Measurements from ENCODE around the gene CDCA5. TPM values are rescaled to one million over a fixed set of nuclear protein-coding genes. Genes with fewer than 3 reads are reported as not detected.

Gene CDCA5
- total RNA-seq, 1 experiment from 2014 or later = 94.8 TPM

DNA sequence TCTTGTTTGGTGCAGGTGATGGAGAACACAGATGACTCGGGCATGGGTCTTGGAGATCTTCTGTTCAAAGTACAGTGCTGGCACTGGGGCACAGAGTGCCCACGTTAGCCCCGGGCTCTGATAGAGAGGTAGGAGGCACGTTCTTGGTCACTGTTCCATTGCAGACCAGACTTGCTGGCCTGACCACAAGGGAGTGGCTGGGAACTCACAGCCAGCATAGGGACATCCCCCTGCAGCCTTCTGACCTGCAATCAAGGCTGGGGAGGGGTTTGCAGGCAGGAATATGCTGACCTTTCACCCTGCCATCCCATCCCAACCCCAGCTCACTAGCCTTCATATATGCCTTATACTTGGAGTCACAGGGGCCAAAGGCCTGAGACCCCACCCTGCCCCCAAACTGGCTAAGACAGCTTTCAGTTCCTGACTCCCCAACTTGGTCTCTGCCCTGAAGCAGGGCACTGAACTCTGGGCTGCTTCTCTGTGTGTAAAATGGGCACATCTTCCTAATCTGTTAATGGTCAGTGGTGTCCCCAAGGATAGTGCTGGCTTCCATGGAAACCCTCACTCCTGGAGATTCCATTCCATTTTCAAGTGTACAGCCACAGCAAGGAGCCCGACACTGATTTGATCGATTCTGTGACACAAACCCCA is 42.9 kb upstream of the CDCA5 start:
- no peaks in the 10 kb centered on the region for H3K9me3 ChIP-seq (ENCODE audit: control insufficient read depth, low read depth, low read length)
- no peak overlapping the region for H2BK20ac ChIP-seq (ENCODE audit: low read depth, low read length, poor library complexity, severe bottlenecking)
- H3K23ac ChIP-seq (ENCODE audit: insufficient read length, low read depth, low read length) = no peak overlapping the region
- TF ChIP-seq, protein P1, sequence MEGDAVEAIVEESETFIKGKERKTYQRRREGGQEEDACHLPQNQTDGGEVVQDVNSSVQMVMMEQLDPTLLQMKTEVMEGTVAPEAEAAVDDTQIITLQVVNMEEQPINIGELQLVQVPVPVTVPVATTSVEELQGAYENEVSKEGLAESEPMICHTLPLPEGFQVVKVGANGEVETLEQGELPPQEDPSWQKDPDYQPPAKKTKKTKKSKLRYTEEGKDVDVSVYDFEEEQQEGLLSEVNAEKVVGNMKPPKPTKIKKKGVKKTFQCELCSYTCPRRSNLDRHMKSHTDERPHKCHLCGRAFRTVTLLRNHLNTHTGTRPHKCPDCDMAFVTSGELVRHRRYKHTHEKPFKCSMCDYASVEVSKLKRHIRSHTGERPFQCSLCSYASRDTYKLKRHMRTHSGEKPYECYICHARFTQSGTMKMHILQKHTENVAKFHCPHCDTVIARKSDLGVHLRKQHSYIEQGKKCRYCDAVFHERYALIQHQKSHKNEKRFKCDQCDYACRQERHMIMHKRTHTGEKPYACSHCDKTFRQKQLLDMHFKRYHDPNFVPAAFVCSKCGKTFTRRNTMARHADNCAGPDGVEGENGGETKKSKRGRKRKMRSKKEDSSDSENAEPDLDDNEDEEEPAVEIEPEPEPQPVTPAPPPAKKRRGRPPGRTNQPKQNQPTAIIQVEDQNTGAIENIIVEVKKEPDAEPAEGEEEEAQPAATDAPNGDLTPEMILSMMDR (conservative IDR thresholded peaks at IDR 0.05) = no peak
- peaks cover 3% of the 10 kb centered on the region; the same call in 1 of the 2 replicates for H3K79me2 ChIP-seq (ENCODE audit: insufficient read depth, low read length)
- Mint-ChIP-seq H3K4me1 (peaks cover 0 to 6% of the 10 kb centered on the region in 2 experiments; a peak in 1 of 4 replicates), H3K4me3 (no peak overlapping the region; a peak in 1 of 5 replicates), H3K9me3 (no peaks in the 10 kb centered on the region), H3K36me3 (ENCODE audit: insufficient read depth in 1 of 3, low read depth in 3 of 3) (peaks cover 19 to 58% (median 58%) of the 10 kb centered on the region in 3 experiments), H3K27me3 (ENCODE audit: low read depth) (no peaks in the 10 kb centered on the region), H3K27ac (no peak overlapping the region)
- no peak overlapping the region for H2AFZ ChIP-seq (ENCODE audit: low read length)
- no peak overlapping the region for H2AK5ac ChIP-seq (ENCODE audit: insufficient read length, low read length)
- WGBS (ENCODE audit: extremely low coverage, insufficient read length, low lambda C conversion rate) = no CpG with 5 or more reads among the region's 6 CpGs
- H3K4me2 ChIP-seq (ENCODE audit: insufficient read depth, insufficient read length, low read length) = no peak overlapping the region
- no peaks in the 10 kb centered on the region for H3K27me3 ChIP-seq (ENCODE audit: insufficient read depth, low read length)
- no peak overlapping the region for H3K18ac ChIP-seq (ENCODE audit: insufficient read length, low read depth, low read length)
- no peak overlapping the region for H4K91ac ChIP-seq (ENCODE audit: insufficient read length, low read depth, low read length)
- no peak overlapping the region for H3K56ac ChIP-seq (ENCODE audit: insufficient read length, low read depth, low read length)
- H3K14ac ChIP-seq (ENCODE audit: insufficient read depth, low read length) = no peak overlapping the region
- no peak overlapping the region for H3K27ac ChIP-seq (ENCODE audit: insufficient read length, low read depth, low read length)
- H3K9ac ChIP-seq (ENCODE audit: extremely low read depth, insufficient read length, low read length) = no peak overlapping the region
- H3K4me1 ChIP-seq (ENCODE audit: insufficient read depth, low read length) = no peaks in the 10 kb centered on the region
- H2BK5ac ChIP-seq (ENCODE audit: insufficient read length, low read length) = no peak overlapping the region
- no peak overlapping the region for H4K5ac ChIP-seq (ENCODE audit: insufficient read length, low read depth, low read length)
- H2BK120ac ChIP-seq (ENCODE audit: low read depth, low read length, poor library complexity, severe bottlenecking) = no peak overlapping the region
- no peak overlapping the region for H3T11ph ChIP-seq (ENCODE audit: low read length)
- H4K20me1 ChIP-seq (ENCODE audit: control insufficient read depth, insufficient read depth, insufficient read length) = no peaks in the 10 kb centered on the region
- H3K23me2 ChIP-seq (ENCODE audit: insufficient read length, low read depth, low read length, poor library complexity, severe bottlenecking) = no peaks in the 10 kb centered on the region
- H4K8ac ChIP-seq (replicated peaks; ENCODE audit: insufficient read length, low read depth, low read length) = no peak overlapping the region
- H2BK12ac ChIP-seq (ENCODE audit: insufficient read length, low read depth, low read length) = no peak overlapping the region
- no peak overlapping the region for H3K4ac ChIP-seq (ENCODE audit: low read depth, low read length)
- no peak overlapping the region for H2BK15ac ChIP-seq (ENCODE audit: low read depth, low read length)
- H3K79me1 ChIP-seq (ENCODE audit: insufficient read depth, low read depth, low read length, poor library complexity, severe bottlenecking) = peaks cover 5% of the 10 kb centered on the region
- DNase-seq = no peak

Measured in H9 (cell line).